GM23338 (cell line): Measurements from ENCODE around the gene MYO7B. TPM values are rescaled to one million over a fixed set of nuclear protein-coding genes. Genes with fewer than 3 reads are reported as not detected.

Experiments used
- ATAC-seq: fragments of 200-7000 bp; cut with Tn5 transposase; 3 replicates; pipeline ENCODE4 v1.9.1; 2020
- DNase-seq: peaks from one replicate; pipeline ENCODE4 v3.0.0-alpha.2; 2015; ENCODE audit warnings: low spot score
- H2AFZ ChIP-seq: fragments of 200-600 bp; sonication (generic); 2 replicates; pipeline ENCODE4 v1.8.0; 2016; ENCODE audit warnings: antibody characterized with exemption, mild to moderate bottlenecking, moderate library complexity
- H3F3A ChIP-seq: fragments of 200-600 bp; sonication (generic); replicated peaks from 2 replicates; pipeline ENCODE4 v1.8.0; 2017; ENCODE audit warnings: antibody characterized with exemption, mixed run types, low read depth
- H3K27ac ChIP-seq: fragments of 200-600 bp; sonication (generic); 2 replicates; pipeline ENCODE4 v1.6.1; 2016; ENCODE audit warnings: low read depth
- H3K27me3 ChIP-seq: fragments of 200-600 bp; sonication (generic); 2 replicates; pipeline ENCODE4 v1.8.0; 2016; ENCODE audit warnings: mild to moderate bottlenecking, mixed run types, moderate library complexity; ENCODE audit not compliant: insufficient read depth
- H3K36me3 ChIP-seq: fragments of 200-600 bp; sonication (generic); 2 replicates; pipeline ENCODE4 v1.8.0; 2016; ENCODE audit warnings: mild to moderate bottlenecking; ENCODE audit not compliant: insufficient read depth
- H3K4me1 ChIP-seq: fragments of 200-600 bp; sonication (generic); 2 replicates; pipeline ENCODE4 v1.8.0; 2016; ENCODE audit warnings: mild to moderate bottlenecking, moderate library complexity; ENCODE audit not compliant: insufficient read depth
- H3K4me2 ChIP-seq: fragments of 200-600 bp; sonication (generic); 2 replicates; pipeline ENCODE4 v1.7.1; 2017; ENCODE audit warnings: mixed run types
- H3K4me3 ChIP-seq: fragments of 200-600 bp; sonication (generic); 2 replicates; pipeline ENCODE4 v1.6.1; 2016; ENCODE audit warnings: mixed run types
- H3K79me2 ChIP-seq: fragments of 200-600 bp; sonication (generic); replicated peaks from 2 replicates; pipeline ENCODE4 v1.8.0; 2017; ENCODE audit warnings: mild to moderate bottlenecking; ENCODE audit not compliant: insufficient read depth
- H3K9me2 ChIP-seq: fragments of 200-600 bp; sonication (generic); 2 replicates; pipeline ENCODE4 v1.8.0; 2017; ENCODE audit not compliant: insufficient read depth
- H4K20me1 ChIP-seq: fragments of 200-600 bp; sonication (generic); replicated peaks from 2 replicates; pipeline ENCODE4 v1.8.0; 2017; ENCODE audit warnings: mild to moderate bottlenecking; ENCODE audit not compliant: insufficient read depth
- H3K27ac Mint-ChIP-seq: 2 replicates; pipeline ENCODE4 v1.8.0; 2020; ENCODE audit warnings: inconsistent platforms, mild to moderate bottlenecking, moderate library complexity, mixed read lengths
- H3K27me3 Mint-ChIP-seq: 3 replicates; pipeline ENCODE4 v1.8.0; 2022; ENCODE audit warnings: low read depth, mild to moderate bottlenecking, moderate library complexity, mixed read lengths, inconsistent platforms; ENCODE audit not compliant: insufficient read depth, poor library complexity
- H3K36me3 Mint-ChIP-seq: 3 replicates; pipeline ENCODE4 v1.8.0; 2021; ENCODE audit warnings: low read depth, mild to moderate bottlenecking, inconsistent platforms, moderate library complexity, mixed read lengths
- H3K4me1 Mint-ChIP-seq: 3 replicates; pipeline ENCODE4 v1.8.0; 2020; ENCODE audit warnings: mild to moderate bottlenecking, inconsistent platforms, mixed read lengths
- H3K4me3 Mint-ChIP-seq: 3 replicates; pipeline ENCODE4 v1.8.0; 2021; ENCODE audit warnings: moderate library complexity, mild to moderate bottlenecking, inconsistent platforms, mixed read lengths
- H3K9me3 Mint-ChIP-seq: 3 replicates; pipeline ENCODE4 v1.8.0; 2020; ENCODE audit warnings: moderate library complexity, mild to moderate bottlenecking, inconsistent platforms, mixed read lengths
- CREB1 ChIP-seq: fragments of 250-450 bp; sonication (Bioruptor Pico); IDR thresholded peaks from 2 replicates; pipeline ENCODE4 v1.5.0; 2020; ENCODE audit warnings: low read depth, mild to moderate bottlenecking, moderate library complexity
- CTCF ChIP-seq, 2 experiments: fragments of 200-600 bp in 1 of 2; sonication (generic) in 1 of 2; conservative IDR thresholded peaks; 2 replicates each; pipeline versions ENCODE4 v1.5.1 to v1.6.1; 2016 to 2017; ENCODE audit warnings: antibody characterized with exemption in 2 of 2, low read depth in 2 of 2, mild to moderate bottlenecking in 2 of 2, moderate library complexity in 1 of 2
- JUNB ChIP-seq: IDR thresholded peaks from one replicate; pipeline ENCODE4 v1.6.1; 2016; ENCODE audit warnings: antibody characterized with exemption; ENCODE audit not compliant: unreplicated experiment
- STAT1 ChIP-seq: IDR thresholded peaks from one replicate; pipeline ENCODE4 v1.6.1; 2016; ENCODE audit warnings: antibody characterized with exemption; ENCODE audit not compliant: unreplicated experiment
- ZNF114 ChIP-seq: fragments of 250-450 bp; sonication (Bioruptor Pico); IDR thresholded peaks from 2 replicates; pipeline ENCODE4 v1.5.0; 2020; ENCODE audit warnings: mild to moderate bottlenecking, moderate library complexity
- ZNF331 ChIP-seq: fragments of 250-450 bp; sonication (Bioruptor Pico); IDR thresholded peaks from 2 replicates; pipeline ENCODE4 v1.5.0; 2020; ENCODE audit warnings: low read depth, mild to moderate bottlenecking, moderate library complexity
- ZNF462 ChIP-seq: fragments of 250-450 bp; sonication (Bioruptor Pico); IDR thresholded peaks from 2 replicates; pipeline ENCODE4 v1.5.0; 2020; ENCODE audit warnings: mild to moderate bottlenecking, moderate library complexity
- polyA plus RNA-seq: library from polyadenylated mRNA; unstranded; fragments of >200 nt; fragmentation: Nextera tagmentation; extraction: Ambion mirVana; gene quantifications from 2 replicates; pipeline ENCODE4 v1.2.1, GENCODE V29; 2016
- total RNA-seq: library from RNA; depleted of rRNA; stranded (reverse); fragments of >200 nt; shearing (Covaris generic); gene quantifications from 2 replicates; pipeline ENCODE4 v1.2.3, GENCODE V29; 2014

Gene MYO7B
- total and polyA plus RNA-seq, 2 experiments from 2014 or later: not detected

- Histone ChIP-seq H3F3A (no peaks in the 10 kb centered on the region), H4K20me1 (no peaks in the 10 kb centered on the region), H3K4me2 (no peak overlapping the region), H3K9me2 (no peaks in the 10 kb centered on the region), H3K27me3 (peaks cover 9% of the 10 kb centered on the region; the same call in 1 of the 2 replicates), H3K4me3 (no peak overlapping the region), H3K27ac (no peak overlapping the region; the same call in 1 of the 2 replicates), H3K36me3 (no peaks in the 10 kb centered on the region), H2AFZ (peak overlapping the region; percentile 43; the same call in 1 of the 2 replicates), H3K79me2 (no peaks in the 10 kb centered on the region), H3K4me1 (no peaks in the 10 kb centered on the region)
- TF ChIP-seq CTCF (conservative IDR thresholded peaks at IDR 0.05; ENCODE audit: low read depth in 2 of 2): no peak
- DNase-seq (no peak), ATAC-seq (no peak)
- Mint-ChIP-seq H3K4me1 (peaks cover 2% of the 10 kb centered on the region; the same call in 1 of the 3 replicates), H3K36me3 (no peaks in the 10 kb centered on the region), H3K27ac (no peak overlapping the region), H3K4me3 (no peak overlapping the region), H3K27me3 (peaks cover 10% of the 10 kb centered on the region), H3K9me3 (no peaks in the 10 kb centered on the region)
Measured at GRCh38 chr2:127681976-127682857, 146.7 kb downstream of the MYO7B start.

- Mint-ChIP-seq H3K27me3 (peaks cover 2% of the 10 kb centered on the region), H3K27ac (no peak overlapping the region), H3K4me1 (peaks cover 2% of the 10 kb centered on the region; the same call in 1 of the 3 replicates), H3K4me3 (no peak overlapping the region), H3K36me3 (no peaks in the 10 kb centered on the region), H3K9me3 (peaks cover 2% of the 10 kb centered on the region; the same call in 1 of the 3 replicates)
- Histone ChIP-seq H4K20me1 (no peaks in the 10 kb centered on the region), H3K4me2 (no peak overlapping the region), H3K36me3 (no peaks in the 10 kb centered on the region), H2AFZ (no peak overlapping the region), H3K27me3 (peaks cover under 1% of the 10 kb centered on the region; the same call in 1 of the 2 replicates), H3K27ac (no peak overlapping the region), H3K4me1 (no peaks in the 10 kb centered on the region), H3K79me2 (no peaks in the 10 kb centered on the region), H3K4me3 (no peak overlapping the region), H3K9me2 (no peaks in the 10 kb centered on the region), H3F3A (no peaks in the 10 kb centered on the region)
- no peak for ATAC-seq
- DNase-seq: no peak
- TF ChIP-seq ZNF462 (CRISPR knock-in tag) (no peak), ZNF331 (CRISPR knock-in tag) (no peak), JUNB (no peak), CTCF (conservative IDR thresholded peaks at IDR 0.05; ENCODE audit: low read depth in 2 of 2) (no peak), STAT1 (no peak), ZNF114 (CRISPR knock-in tag) (no peak), CREB1 (no peak)
Measured at GRCh38 chr2:127683056-127683455, 147.6 kb downstream of the MYO7B start.
